ENCODE results near the gene TRAP1. TPM values are rescaled to one million over a fixed set of nuclear protein-coding genes. Genes with fewer than 3 reads are reported as not detected.

TRAP1 gene
- polyA plus RNA-seq, 2 of the 4 experiments (the other 2 are of a cell fraction): 103 to 198 TPM

DNA sequence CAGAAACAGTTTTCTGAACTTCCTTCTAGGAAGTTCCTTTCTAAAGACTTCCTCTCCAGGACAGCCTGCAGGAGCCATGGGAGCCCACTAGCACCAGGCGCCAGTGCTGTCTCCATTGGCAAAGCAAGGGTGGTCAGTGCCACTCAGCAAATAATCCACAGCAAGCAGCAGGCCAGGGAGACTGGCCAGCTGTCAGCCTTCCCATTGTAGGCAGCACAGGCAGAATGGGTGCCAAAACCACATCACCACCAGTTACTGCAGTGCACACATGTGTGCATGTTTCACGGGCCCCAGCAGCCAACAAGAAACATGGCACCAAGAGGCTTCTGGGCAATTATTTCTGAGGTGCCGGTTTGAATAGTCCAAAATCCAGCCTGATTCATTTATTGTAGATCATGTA is 36.1 kb downstream of the TRAP1 start:
- POLR2A ChIA-PET: no interaction called here
- TF ChIP-seq RNF2 (IDR thresholded peaks at IDR 0.05; ENCODE audit: borderline replicate concordance, low read depth): no peak
- TF ChIP-seq ZNF302 (CRISPR knock-in tag; IDR thresholded peaks at IDR 0.05): no peak
- no peak for TF ChIP-seq NFE2L2 (conservative IDR thresholded peaks at IDR 0.05; ENCODE audit: low read length)
- TF ChIP-seq FOSB (CRISPR knock-in tag; IDR thresholded peaks at IDR 0.05): no peak
- TF ChIP-seq POLR2AphosphoS2 (conservative IDR thresholded peaks at IDR 0.05; ENCODE audit: low read length): no peak
- TF ChIP-seq ZSCAN20 (CRISPR knock-in tag; IDR thresholded peaks at IDR 0.05): no peak
- TF ChIP-seq SREBF2 (IDR thresholded peaks at IDR 0.05): no peak
- TF ChIP-seq, protein P1, sequence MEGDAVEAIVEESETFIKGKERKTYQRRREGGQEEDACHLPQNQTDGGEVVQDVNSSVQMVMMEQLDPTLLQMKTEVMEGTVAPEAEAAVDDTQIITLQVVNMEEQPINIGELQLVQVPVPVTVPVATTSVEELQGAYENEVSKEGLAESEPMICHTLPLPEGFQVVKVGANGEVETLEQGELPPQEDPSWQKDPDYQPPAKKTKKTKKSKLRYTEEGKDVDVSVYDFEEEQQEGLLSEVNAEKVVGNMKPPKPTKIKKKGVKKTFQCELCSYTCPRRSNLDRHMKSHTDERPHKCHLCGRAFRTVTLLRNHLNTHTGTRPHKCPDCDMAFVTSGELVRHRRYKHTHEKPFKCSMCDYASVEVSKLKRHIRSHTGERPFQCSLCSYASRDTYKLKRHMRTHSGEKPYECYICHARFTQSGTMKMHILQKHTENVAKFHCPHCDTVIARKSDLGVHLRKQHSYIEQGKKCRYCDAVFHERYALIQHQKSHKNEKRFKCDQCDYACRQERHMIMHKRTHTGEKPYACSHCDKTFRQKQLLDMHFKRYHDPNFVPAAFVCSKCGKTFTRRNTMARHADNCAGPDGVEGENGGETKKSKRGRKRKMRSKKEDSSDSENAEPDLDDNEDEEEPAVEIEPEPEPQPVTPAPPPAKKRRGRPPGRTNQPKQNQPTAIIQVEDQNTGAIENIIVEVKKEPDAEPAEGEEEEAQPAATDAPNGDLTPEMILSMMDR (IDR thresholded peaks at IDR 0.05): no peak
- TF ChIP-seq JUN (IDR thresholded peaks at IDR 0.05): no peak
- no peak for TF ChIP-seq EHMT2 (IDR thresholded peaks at IDR 0.05; ENCODE audit: low read depth)
- no peak for TF ChIP-seq RARB (CRISPR knock-in tag; IDR thresholded peaks at IDR 0.05)
- TF ChIP-seq ZFP36 (IDR thresholded peaks at IDR 0.05; ENCODE audit: borderline replicate concordance, partially characterized antibody): no peak
- DNase-seq (ENCODE audit: low read depth in 1 of 2, low spot score in 1 of 2) (no peak), ATAC-seq (no peak), FAIRE-seq (no peak)
- H3K4me1 ChIP-seq: no peaks in the 10 kb centered on the region
- WGBS (ENCODE audit: missing lambda C conversion rate): 98% methylated on average over 3 of the region's 3 CpGs
- CTCF ChIA-PET: interaction anchor here (1.6 to 2.4 kb wide), 2 partner anchors 8 to 10 kb away, joined by 5 to 10 read pairs; no protein-coding TSS in a partner anchor
- no peak overlapping the region for H3K4me3 ChIP-seq
- no peak overlapping the region for H3K4me2 ChIP-seq
- H3K27ac ChIP-seq: no peak overlapping the region
- no peaks in the 10 kb centered on the region for H3K9me3 ChIP-seq

DNA sequence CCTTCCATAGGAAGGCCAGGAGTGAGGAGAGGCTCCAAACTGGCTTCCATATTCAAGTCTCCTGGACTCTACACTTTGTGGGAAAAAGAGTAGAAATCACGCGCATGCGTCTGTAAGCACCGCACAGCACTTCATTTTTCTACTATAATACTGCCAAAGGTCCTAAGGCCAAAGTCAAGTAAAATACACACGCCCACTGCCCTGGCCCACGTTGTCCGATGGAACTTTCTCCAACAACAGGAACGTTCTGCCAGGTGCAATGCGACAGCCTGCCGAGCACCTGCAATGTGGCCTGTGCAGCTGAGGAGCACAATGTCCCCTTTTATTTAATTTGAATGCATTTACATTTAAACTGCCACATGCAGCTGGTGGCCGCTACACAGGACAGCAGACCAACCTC is 39.3 kb downstream of the TRAP1 start:
- CTCF ChIA-PET: interaction anchor here (1.2 to 4.5 kb wide), 2 partner anchors 13 to 24 kb away, joined by 3 to 19 read pairs; no protein-coding TSS in a partner anchor
- POLR2A ChIA-PET: no interaction called here
- 93% methylated on average over 11 of the region's 11 CpGs for WGBS (ENCODE audit: missing lambda C conversion rate)
- Histone ChIP-seq H3K9me3 (no peaks in the 10 kb centered on the region), H3K4me1 (no peaks in the 10 kb centered on the region), H3K4me2 (no peak overlapping the region), H3K4me3 (no peak overlapping the region), H3K27ac (no peak overlapping the region)
- DNase-seq (ENCODE audit: low read depth in 1 of 2, low spot score in 1 of 2) (no peak), FAIRE-seq (no peak), ATAC-seq (no peak)
- no peak for TF ChIP-seq ESRRA (IDR thresholded peaks at IDR 0.05; ENCODE audit: borderline replicate concordance, low read length)
- no peak for TF ChIP-seq RCOR1 (IDR thresholded peaks at IDR 0.05; ENCODE audit: low read depth, low read length)
- no peak for TF ChIP-seq RFX5 (IDR thresholded peaks at IDR 0.05)
- TF ChIP-seq JUN (IDR thresholded peaks at IDR 0.05): no peak
- no peak for TF ChIP-seq SREBF2 (IDR thresholded peaks at IDR 0.05)
- no peak for TF ChIP-seq POLR2AphosphoS2 (conservative IDR thresholded peaks at IDR 0.05; ENCODE audit: low read length)
- TF ChIP-seq, protein P2, sequence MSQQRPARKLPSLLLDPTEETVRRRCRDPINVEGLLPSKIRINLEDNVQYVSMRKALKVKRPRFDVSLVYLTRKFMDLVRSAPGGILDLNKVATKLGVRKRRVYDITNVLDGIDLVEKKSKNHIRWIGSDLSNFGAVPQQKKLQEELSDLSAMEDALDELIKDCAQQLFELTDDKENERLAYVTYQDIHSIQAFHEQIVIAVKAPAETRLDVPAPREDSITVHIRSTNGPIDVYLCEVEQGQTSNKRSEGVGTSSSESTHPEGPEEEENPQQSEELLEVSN (IDR thresholded peaks at IDR 0.05; ENCODE audit: borderline replicate concordance, low read depth): no peak
- TF ChIP-seq CHD2 (IDR thresholded peaks at IDR 0.05; ENCODE audit: low read length, partially characterized antibody): no peak
- TF ChIP-seq EHF (CRISPR knock-in tag; IDR thresholded peaks at IDR 0.05): no peak
- no peak for TF ChIP-seq MYC (IDR thresholded peaks at IDR 0.05; ENCODE audit: borderline replicate concordance, low read length)
- TF ChIP-seq KDM5A (IDR thresholded peaks at IDR 0.05): no peak
- no peak for TF ChIP-seq MAZ (IDR thresholded peaks at IDR 0.05; ENCODE audit: borderline replicate concordance, low read depth, low read length)
- TF ChIP-seq RAD21 (conservative IDR thresholded peaks at IDR 0.05 in 1 of 2, IDR thresholded peaks at IDR 0.05 in 1 of 2): no peak
- TF ChIP-seq HOXA7 (CRISPR knock-in tag; IDR thresholded peaks at IDR 0.05): no peak

All from A549 (cell line).